Large intestine (tissue), 3 donors: ENCODE results near the gene IGF1R. TPM values are rescaled to one million over a fixed set of nuclear protein-coding genes. Genes with fewer than 3 reads are reported as not detected.
A peak's percentile ranks its signal among the peaks of the same experiment; 100 is the strongest.

Experiments
- DNase-seq, 2 donors: peaks; one replicate each; pipeline versions ENCODE4 v3.0.0 to v3.0.0-alpha.2; 2013
- H3K27ac ChIP-seq: one replicate; pipeline ENCODE4 v1.5.1; 2013; ENCODE audit warnings: low read length
- H3K27me3 ChIP-seq: 2 replicates; pipeline ENCODE4 v1.6.1; 2013; ENCODE audit warnings: low read length; ENCODE audit not compliant: control insufficient read depth, insufficient read depth
- H3K36me3 ChIP-seq: 2 replicates; pipeline ENCODE4 v1.6.1; 2013; ENCODE audit warnings: low read length; ENCODE audit not compliant: control insufficient read depth, insufficient read depth
- H3K4me1 ChIP-seq: one replicate; pipeline ENCODE4 v1.6.1; 2013; ENCODE audit warnings: low read length; ENCODE audit not compliant: control insufficient read depth, insufficient read depth
- H3K4me3 ChIP-seq: one replicate; pipeline ENCODE4 v1.5.1; 2013; ENCODE audit warnings: low read length
- H3K9me3 ChIP-seq: one replicate; pipeline ENCODE4 v1.6.1; 2013; ENCODE audit warnings: mild to moderate bottlenecking, low read depth, low read length, moderate library complexity; ENCODE audit not compliant: control insufficient read depth
- WGBS: methylation state at CpG from one replicate; pipeline ENCODE4 v1.1.5; 2013; ENCODE audit warnings: low lambda C conversion rate; ENCODE audit not compliant: insufficient coverage; 5-methylcytosine and 5-hydroxymethylcytosine counted together
- polyA plus RNA-seq: library from polyadenylated mRNA; unstranded; fragments of 120-200 nt; gene quantifications from one replicate; pipeline ENCODE4 v1.2.1, GENCODE V29; 2013

IGF1R gene
- polyA plus RNA-seq, 1 donor, result 22.5 TPM

DNA sequence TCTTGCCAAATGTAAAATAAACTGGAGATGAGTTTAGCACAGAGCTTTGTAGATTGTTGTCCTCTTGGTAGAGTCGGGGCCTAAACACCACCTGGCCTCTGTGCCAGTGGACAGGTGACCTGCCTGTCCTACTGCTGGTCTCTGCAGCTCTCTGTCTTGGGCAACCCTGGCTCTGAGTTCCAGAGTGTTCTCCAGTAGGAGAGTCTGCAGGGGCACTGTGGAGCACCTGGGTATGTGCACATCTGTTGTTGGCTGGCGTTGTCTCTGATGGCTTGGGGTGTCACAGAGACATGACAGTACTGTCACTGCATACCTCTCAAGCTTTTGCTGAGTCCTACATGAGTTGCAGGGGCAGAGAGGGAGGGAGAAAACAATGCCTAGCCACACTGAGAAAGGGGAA is 112.6 kb downstream of the IGF1R start:
- whole genome bisulfite sequencing, result no CpG with 5 or more reads among the region's 2 CpGs
- no peaks in the 10 kb centered on the region for H3K4me1 ChIP-seq
- H3K36me3 ChIP-seq, result no peaks in the 10 kb centered on the region
- no peak for DNase-seq
- no peak overlapping the region for H3K4me3 ChIP-seq
- no peaks in the 10 kb centered on the region for H3K9me3 ChIP-seq
- no peaks in the 10 kb centered on the region for H3K27me3 ChIP-seq
- no peak overlapping the region for H3K27ac ChIP-seq

DNA sequence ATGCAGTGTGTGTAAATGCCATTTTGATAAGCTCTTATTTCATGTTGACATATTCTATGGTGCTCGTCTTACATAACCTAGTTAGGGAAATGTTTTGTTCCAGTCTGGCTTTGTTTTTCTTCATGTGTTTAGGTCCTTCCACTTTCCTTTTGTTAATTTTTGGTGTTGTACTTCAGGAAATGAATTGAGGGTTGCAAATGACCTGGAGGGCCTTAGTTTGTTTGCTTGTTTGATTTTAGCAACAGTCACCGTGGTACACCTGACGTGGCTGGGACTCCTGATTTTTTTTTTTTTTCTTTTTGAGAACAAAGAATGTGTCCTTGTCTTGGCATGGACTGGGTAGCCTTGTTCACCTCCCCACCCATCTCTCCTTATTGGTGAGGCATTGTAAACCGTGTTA is 114.8 kb downstream of the IGF1R start:
- H3K27ac ChIP-seq, result no peak overlapping the region
- no peak for DNase-seq
- no CpG with 5 or more reads among the region's 4 CpGs for WGBS
- H3K27me3 ChIP-seq, result no peaks in the 10 kb centered on the region
- H3K9me3 ChIP-seq, result no peaks in the 10 kb centered on the region
- H3K36me3 ChIP-seq, result no peaks in the 10 kb centered on the region
- H3K4me1 ChIP-seq, result no peaks in the 10 kb centered on the region
- no peak overlapping the region for H3K4me3 ChIP-seq

DNA sequence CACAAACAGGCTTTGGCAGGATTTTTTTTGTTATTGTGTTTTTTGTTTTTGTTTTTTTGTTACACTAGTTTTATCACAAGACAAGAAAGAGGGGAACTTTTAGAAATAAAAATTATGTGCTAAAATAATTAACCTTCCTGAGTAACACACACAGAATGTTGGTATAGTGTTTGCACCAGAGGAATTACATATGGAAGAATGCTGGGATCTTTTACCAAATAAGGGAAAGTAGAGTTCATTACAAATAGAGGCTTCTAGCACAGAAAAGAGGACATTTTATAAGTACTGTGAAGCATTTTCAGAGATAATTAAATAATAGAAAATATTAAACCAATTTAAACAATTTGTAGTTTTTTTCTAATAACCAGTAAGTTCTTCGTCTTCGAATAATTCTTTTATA is 116.0 kb downstream of the IGF1R start:
- DNase-seq, result no peak
- Histone ChIP-seq H3K9me3 (no peaks in the 10 kb centered on the region), H3K36me3 (no peaks in the 10 kb centered on the region), H3K27me3 (no peaks in the 10 kb centered on the region), H3K4me3 (no peak overlapping the region), H3K27ac (no peak overlapping the region), H3K4me1 (no peaks in the 10 kb centered on the region)
- WGBS, result 90% methylated on average over 2 of the region's 2 CpGs

DNA sequence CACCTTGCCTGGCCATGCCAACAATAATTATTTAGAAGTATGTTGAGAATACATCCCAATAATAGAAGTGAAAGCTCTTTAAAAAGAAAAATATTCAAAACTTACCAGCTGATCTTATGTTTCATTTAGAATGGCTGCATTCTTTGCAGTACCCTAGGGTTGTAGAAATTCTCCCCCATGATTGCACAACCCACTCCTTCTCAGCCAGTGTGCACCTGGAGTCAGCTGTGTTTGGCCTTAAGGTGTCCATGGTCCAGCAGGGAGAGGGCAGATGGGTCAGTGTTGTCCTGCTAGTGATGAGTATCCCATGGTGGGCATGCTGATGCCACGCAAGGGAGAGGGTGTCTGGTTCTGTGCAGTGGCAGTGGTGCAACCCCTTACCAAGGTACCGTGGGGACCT is 117.3 kb downstream of the IGF1R start:
- Histone ChIP-seq H3K9me3 (no peaks in the 10 kb centered on the region), H3K27ac (no peak overlapping the region), H3K4me1 (peaks cover 2% of the 10 kb centered on the region), H3K4me3 (no peak overlapping the region), H3K27me3 (no peaks in the 10 kb centered on the region), H3K36me3 (no peaks in the 10 kb centered on the region)
- WGBS, result no CpG with 5 or more reads among the region's 2 CpGs
- DNase-seq, result no peak

DNA sequence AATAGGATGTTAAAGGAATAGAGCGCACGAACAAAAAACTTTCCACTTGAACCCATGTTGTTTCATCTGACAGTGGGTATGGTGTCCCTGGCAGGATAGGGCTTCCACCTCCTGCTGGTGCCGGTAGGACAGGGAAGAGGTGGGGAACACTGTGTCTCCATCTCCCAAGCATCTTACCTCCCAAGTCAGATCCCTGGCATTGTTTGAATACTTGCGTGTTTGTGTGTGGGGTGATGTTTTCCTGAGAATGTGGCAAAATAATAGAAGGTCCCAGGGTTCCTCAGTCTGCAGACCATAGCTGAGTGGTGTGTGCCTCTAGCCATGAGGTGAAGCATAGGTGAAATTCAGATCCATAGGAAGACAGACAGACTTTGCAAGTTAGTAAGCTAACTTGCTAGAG is 119.4 kb downstream of the IGF1R start:
- peaks cover 11% of the 10 kb centered on the region for H3K4me1 ChIP-seq
- 90% methylated on average over 2 of the region's 4 CpGs for WGBS
- H3K9me3 ChIP-seq, result no peaks in the 10 kb centered on the region
- no peaks in the 10 kb centered on the region for H3K36me3 ChIP-seq
- H3K27ac ChIP-seq, result no peak overlapping the region
- DNase-seq, result no peak
- H3K27me3 ChIP-seq, result no peaks in the 10 kb centered on the region
- H3K4me3 ChIP-seq, result no peak overlapping the region

DNA sequence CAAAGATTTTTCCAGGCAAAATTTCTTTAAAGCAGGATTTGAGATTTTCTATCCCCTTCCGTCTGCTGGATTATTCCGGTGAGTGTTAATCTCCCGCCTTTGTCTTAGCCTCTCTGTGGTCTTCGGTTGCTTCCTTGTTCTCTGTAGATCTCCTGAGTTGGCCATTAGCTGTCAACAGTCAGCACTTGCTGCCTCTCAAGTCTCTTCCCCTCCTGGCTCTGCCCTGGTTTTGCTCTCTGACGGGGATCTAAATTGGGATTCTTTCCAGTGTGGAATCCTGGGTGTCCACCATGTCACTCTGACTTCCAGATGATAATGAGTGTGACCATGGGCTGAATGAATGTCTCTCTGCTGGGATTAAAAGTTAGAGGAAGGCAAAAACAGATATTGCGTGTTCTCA is 121.5 kb downstream of the IGF1R start:
- H3K27me3 ChIP-seq, result no peaks in the 10 kb centered on the region
- no peaks in the 10 kb centered on the region for H3K9me3 ChIP-seq
- no peak for DNase-seq
- no peaks in the 10 kb centered on the region for H3K36me3 ChIP-seq
- peaks cover 11% of the 10 kb centered on the region for H3K4me1 ChIP-seq
- 96% methylated on average over 5 of the region's 6 CpGs for WGBS
- H3K27ac ChIP-seq, result no peak overlapping the region
- no peak overlapping the region for H3K4me3 ChIP-seq

DNA sequence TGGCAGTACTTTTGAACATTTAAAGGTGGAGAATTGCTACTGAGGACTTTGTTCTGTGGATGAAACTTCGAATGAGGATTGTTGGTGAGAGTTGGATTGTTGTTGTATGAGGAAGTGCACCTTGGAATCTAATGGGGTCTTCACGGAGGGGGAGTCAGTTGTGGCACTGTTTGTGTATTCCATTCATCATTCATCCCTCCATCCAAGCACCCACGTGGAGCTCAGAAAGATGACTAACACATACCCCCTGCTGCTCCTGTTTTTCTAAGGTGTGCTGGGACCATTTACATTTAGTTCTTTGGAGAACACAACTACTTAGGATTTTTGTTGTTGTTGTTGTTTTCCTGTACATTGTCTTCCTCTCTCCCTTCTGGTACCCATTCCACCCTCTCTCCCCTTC is 122.6 kb downstream of the IGF1R start:
- H3K27me3 ChIP-seq, result no peaks in the 10 kb centered on the region
- H3K4me3 ChIP-seq, result no peak overlapping the region
- no peak overlapping the region for H3K27ac ChIP-seq
- peaks cover 16% of the 10 kb centered on the region for H3K4me1 ChIP-seq
- H3K9me3 ChIP-seq, result no peaks in the 10 kb centered on the region
- DNase-seq, result no peak
- WGBS, result no CpG with 5 or more reads among the region's 3 CpGs
- H3K36me3 ChIP-seq, result no peaks in the 10 kb centered on the region

DNA sequence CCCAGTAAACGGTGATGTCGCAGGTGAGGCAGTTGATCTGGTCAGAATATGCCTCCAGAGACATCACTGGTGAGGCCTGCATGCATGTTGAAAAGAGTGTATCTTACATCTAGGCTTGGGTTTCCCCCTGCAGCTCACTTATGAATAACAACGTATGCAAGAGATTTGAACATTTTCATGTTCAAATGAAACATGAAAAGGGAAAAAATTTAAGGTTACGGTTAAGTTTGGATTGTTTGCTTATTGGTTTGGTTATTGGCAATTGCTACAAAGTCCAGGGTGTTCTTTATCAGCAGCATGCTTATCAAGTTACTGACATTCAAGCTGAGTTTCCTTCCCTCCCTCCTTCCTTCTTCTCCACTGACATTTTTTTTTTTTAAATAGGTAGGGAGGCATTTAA is 123.2 kb downstream of the IGF1R start:
- Histone ChIP-seq H3K27me3 (no peaks in the 10 kb centered on the region), H3K36me3 (no peaks in the 10 kb centered on the region), H3K4me1 (peaks cover 18% of the 10 kb centered on the region), H3K9me3 (no peaks in the 10 kb centered on the region), H3K27ac (peak overlapping the region; percentile 34), H3K4me3 (no peak overlapping the region)
- peak in 1 of 2 donors; percentile 58 for DNase-seq
- WGBS, result no CpG with 5 or more reads among the region's 4 CpGs

DNA sequence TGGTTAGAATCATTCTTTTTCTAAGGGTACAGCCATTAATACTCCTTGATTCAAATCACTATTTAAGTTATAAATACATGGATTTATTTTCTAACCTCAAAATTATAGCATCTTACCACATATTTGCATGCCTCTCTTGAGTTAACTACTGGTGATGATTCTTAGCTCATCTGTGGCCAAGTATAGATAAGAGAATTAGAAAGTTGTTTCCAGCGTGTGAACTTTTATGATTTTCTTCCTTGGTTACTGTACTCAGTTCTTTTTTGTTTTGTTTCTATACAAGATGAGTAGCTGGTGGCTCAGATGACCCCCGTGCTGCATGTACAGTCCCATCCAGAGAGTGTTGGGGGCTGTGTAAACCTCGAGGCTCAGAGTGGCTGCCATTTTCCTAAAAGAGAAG is 124.6 kb downstream of the IGF1R start:
- peak in 1 of 2 donors; percentile 43 for DNase-seq
- peaks cover 27% of the 10 kb centered on the region for H3K4me1 ChIP-seq
- peaks cover 3% of the 10 kb centered on the region for H3K36me3 ChIP-seq
- WGBS, result 20% methylated on average over 1 of the region's 3 CpGs
- no peak overlapping the region for H3K27ac ChIP-seq
- no peaks in the 10 kb centered on the region for H3K9me3 ChIP-seq
- H3K4me3 ChIP-seq, result no peak overlapping the region
- no peaks in the 10 kb centered on the region for H3K27me3 ChIP-seq

DNA sequence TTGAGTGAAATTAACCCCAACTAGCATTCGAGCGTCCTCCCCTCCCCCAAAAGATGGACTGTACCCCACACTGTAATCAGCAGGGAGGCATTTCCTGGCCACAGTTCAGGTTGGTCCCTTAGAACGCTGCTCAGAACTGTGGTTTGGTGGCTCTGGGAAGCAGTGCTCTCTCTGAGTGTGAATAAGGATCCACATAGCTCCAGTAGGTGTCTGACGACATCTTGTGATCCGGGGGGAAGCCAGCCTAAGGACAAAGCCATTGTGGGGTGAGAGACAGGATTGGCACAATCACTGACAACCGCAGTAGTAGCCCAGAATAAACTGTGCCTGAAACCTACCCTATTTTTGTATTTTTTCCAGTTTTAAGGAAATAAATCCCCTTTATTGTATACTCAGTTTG is 125.3 kb downstream of the IGF1R start:
- Histone ChIP-seq H3K36me3 (peaks cover 3% of the 10 kb centered on the region), H3K27ac (no peak overlapping the region), H3K9me3 (no peaks in the 10 kb centered on the region), H3K4me1 (peaks cover 27% of the 10 kb centered on the region), H3K27me3 (no peaks in the 10 kb centered on the region), H3K4me3 (no peak overlapping the region)
- DNase-seq, result no peak
- WGBS, result no CpG with 5 or more reads among the region's 6 CpGs

DNA sequence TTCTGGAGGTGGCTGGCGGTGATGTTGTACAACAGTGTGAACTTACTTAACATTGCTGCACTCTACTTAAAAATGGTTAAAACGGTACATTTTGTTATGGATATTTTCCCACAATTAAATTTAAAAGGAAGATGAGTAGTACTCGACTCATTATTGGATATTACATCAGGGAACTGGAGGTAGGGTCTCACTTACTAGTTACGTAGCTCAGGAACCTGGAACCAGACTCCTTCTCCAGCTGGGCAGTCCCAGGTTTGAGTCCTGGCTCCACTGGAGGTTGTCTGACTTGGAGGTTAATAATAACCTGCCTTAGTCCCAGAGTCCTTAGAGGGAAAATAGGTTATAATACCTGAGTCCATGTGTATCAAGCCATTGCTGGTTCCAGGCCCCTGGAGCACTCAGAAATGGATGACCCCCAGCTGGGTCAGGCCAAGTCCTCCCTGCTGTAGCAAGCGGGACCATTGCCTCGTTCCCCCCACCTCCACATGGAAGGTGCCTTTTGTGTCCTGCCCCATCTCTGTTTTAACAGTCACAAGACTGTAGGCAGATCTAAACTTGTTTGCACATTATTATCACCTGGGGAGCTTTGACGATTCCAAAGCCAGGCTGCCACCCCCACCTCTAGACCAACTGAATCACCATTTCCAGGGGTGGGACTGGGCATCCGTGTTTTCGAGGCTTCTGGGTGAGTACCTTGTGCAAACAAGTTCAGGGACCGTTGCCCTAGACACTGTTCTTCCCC is 126.6 kb downstream of the IGF1R start:
- peaks cover 3% of the 10 kb centered on the region for H3K36me3 ChIP-seq
- H3K9me3 ChIP-seq, result no peaks in the 10 kb centered on the region
- no peak overlapping the region for H3K27ac ChIP-seq
- whole genome bisulfite sequencing, result 100% methylated on average over 1 of the region's 10 CpGs
- peak in 1 of 2 donors; percentile 40 for DNase-seq
- peaks cover 27% of the 10 kb centered on the region for H3K4me1 ChIP-seq
- no peak overlapping the region for H3K4me3 ChIP-seq
- H3K27me3 ChIP-seq, result no peaks in the 10 kb centered on the region
